ENCODE data around the gene ATP6V0A1.

Gene ATP6V0A1

GRCh38 chr17:42568341-42569111, 109.8 kb downstream of the ATP6V0A1 start:
- H3K27ac ChIP-seq = no peak overlapping the region
- TF ChIP-seq, protein P1, sequence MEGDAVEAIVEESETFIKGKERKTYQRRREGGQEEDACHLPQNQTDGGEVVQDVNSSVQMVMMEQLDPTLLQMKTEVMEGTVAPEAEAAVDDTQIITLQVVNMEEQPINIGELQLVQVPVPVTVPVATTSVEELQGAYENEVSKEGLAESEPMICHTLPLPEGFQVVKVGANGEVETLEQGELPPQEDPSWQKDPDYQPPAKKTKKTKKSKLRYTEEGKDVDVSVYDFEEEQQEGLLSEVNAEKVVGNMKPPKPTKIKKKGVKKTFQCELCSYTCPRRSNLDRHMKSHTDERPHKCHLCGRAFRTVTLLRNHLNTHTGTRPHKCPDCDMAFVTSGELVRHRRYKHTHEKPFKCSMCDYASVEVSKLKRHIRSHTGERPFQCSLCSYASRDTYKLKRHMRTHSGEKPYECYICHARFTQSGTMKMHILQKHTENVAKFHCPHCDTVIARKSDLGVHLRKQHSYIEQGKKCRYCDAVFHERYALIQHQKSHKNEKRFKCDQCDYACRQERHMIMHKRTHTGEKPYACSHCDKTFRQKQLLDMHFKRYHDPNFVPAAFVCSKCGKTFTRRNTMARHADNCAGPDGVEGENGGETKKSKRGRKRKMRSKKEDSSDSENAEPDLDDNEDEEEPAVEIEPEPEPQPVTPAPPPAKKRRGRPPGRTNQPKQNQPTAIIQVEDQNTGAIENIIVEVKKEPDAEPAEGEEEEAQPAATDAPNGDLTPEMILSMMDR (conservative IDR thresholded peaks at IDR 0.05) = no peak

DNA sequence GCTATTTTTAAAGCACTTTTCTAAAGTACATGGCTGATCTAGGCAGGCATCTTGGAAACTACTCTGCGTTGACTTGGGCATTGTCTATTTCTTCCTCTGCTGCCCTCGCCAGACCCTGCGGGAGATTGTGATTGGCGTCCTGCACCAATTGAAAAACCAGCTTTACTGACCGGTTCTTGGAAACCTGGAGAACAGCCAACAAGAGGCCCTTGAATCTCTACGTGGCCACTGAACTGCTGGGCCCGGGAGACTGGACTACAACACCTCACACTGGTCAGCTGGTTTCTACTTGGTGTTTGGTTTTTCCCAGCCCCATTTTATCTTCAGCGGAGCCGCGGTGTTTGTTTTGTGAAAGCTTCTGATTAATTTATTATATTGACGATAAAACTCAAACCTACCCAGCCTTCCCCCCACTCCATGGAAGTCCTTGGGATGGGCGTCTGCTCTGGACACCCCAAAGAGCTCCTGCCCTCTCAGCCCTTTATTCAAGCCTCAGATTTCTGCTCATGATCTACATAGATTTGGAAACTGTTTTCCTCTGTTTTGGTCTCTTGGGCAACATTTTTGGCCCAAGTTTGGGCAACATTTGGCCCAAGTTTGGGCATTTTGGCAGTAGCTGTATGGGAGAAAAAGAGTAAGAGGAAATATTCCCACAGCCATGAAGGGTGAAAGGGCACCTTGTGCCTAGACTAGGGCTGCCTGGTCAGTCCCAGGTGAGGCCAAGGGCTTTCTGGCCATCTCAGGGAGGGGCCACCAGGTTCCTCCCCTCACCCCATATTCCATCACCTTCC, 113.0 kb downstream of the ATP6V0A1 start:
- TF ChIP-seq, protein P1 (conservative IDR thresholded peaks at IDR 0.05) = no peak
- peak overlapping the region; percentile 73 for H3K27ac ChIP-seq

Data from VCaP (cell line).